Activated CD8-positive, alpha-beta memory T cell treated with anti-CD3 and anti-CD28 coated beads for 4 hours (primary cell): ENCODE data around the gene SLC30A4.

Experiments
- DNase-seq, 2 donors: peaks; one replicate each; pipeline ENCODE4 v3.0.0-alpha.2; 2020; ENCODE audit warnings: low read depth in 2 of 2

SLC30A4 gene

DNA sequence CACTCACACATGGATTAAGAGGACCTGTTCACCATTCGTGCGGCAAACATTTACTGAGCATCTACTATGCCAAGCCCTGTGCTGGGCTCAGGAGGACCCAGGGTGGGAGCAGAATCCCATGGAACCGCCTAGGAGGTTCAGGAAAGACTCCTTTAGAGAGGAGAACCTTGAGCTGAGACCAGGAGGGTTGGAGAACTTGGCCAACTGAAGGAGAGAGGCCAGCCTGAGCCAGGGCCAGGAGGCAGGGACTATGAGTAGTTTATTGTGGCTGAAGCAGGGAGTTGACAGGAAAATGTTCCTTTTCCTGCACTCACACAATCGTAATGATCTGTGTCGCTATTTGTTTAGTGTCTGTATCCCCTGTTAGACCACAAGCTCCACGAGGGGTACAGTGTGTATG, 71.3 kb downstream of the SLC30A4 start:
- no peak for DNase-seq

DNA sequence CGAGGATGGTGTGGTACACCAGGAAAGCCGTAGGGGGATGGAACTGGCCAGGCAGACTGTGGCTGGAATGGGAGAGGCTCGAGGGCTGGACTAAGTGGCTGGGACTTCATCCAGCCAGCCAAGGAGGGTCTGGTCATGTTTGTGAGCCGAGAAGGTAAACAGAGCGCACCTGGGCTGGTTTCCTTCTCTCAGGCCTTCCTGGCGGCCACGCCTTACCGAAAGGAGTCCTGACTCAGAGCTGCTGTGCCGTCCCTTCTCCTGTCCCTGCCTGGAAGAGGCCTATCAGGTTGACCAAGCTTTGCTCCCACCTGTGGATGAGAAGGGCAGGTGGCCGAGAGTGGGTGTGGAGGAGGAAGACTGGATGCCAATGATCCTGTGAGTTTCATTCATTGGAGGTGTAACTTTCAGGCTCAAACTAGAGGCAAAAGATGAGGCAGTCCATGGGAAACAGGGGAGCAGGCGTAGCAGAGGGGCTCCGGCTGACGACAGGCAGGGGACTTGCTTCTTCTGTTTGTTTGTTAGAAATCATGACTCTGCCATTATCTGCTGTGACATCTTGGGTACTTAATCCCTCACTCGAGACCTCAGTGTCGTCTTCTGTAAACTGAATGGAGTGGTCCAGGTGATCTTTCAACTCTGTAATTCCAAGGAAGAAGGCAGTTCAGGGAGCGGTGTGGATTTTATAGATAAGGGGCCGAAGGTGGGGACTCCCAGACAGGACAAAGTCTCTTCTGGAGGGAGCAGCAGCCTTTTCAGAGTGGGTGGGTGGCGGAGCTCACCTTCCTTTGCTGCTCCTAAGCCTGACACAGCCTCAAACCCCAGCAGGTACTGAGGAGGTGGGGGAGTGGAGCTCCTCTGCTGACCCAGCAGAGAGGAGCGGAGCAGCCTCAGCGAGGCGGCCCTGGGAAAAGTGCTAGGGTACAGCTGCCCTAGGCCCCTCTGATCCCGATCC, 72.4 kb downstream of the SLC30A4 start:
- no peak for DNase-seq

DNA sequence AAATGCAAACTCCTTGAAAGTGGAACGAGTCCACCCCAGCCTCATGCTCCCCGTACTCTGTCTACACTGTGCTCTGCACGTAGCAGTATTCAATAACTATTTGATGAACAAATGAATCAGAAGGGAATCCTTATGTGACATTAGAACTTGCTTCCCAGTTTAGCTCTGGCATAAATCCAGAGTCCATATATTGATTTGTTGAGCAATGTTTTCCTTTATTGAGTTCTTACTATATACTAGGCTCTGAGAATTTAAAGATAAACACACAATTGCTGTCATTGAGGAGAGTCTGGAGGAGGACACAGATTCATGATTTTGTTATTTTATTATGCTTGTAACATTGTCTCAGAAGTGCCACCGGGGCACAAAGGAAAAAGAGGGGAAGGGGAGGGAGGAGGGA, 73.2 kb downstream of the SLC30A4 start:
- no peak for DNase-seq

DNA sequence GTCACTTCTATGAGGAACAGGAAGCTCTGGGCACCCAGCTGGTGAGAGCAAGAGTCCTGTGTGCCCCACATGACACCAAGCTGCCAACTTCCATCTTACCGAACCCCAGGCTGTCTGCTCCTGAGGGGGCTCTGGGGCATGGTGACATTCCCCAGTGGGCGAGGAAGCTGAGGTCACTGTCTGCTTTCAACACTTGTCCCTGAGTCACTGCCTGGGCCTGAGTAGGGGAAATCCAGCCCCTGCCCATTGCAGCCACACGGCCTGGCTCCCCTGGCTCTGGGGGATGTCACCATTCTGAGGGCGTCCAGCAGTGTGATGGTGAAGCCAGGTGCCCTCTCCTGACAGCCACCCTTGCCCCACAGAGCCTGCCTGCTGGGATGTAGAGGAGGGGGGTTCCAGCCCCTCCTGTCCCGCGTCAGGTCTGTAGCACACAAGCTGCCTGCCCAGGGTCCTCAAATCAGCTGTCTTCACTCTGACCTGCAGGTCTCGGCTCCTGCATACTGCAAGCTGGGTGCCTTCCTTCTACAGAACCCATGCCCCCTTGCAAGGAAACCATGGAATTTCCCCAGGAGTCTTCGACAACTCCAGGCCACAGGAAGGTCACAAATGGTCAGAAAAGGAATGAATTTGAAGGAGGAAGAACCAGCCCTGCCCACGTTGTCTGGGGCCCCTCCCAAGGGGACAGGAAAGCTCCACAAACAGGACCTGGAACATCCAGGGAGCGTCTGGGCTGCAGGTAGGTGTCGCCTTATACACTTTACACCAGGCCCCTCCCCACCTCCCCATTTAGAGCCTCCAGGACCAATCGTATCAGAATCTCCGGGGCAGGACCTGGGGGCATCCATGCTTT, 74.3 kb downstream of the SLC30A4 start:
- no peak for DNase-seq

DNA sequence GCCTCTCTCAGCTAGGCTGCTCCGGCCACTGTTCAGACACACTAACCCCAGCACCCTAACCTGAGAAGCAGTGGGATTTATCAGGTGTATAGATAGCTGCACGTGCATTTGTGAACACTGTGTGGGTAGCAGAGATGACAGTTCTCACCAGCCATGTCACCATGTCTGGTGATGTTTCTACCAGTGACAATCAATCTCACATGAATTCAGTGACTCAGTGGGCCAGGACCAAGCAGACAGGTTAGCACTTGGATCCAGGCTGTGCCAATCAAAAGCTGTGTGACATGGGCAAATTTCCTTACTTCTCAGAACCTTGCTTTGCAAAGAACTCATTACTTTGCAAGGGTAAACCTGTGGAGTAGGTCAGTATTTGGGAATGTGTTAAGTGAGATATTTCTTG, 78.9 kb downstream of the SLC30A4 start:
- no peak for DNase-seq

DNA sequence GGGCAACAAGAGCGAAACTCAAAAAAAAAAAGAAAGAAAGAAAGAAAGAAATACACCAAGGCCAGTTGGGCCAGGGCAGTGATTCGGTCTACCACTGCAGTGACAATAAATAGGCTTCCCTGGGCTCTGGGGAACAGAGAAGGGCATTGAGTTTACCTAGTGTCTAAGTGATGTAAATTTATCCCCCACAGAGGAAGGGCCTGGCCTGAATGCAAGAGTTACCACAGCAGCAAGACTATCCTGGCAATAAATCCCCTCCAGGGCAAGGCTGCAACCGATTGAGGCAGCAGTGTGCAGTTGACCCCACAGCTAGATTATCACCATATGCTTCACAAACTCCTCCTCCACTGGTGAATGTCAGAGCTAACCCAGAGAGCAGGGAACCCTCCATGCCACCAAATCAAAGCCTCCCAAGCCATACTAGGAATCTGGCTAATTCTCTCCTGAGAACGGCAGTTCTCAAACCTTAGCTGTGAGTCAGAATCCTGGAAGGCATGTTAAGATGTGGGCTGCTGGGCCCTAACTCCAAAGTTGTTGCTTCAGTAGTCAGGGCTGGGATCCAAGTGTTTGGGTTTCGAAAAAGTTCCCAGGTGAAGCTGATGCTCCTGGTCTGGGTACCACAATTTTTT, 79.9 kb downstream of the SLC30A4 start:
- no peak for DNase-seq

DNA sequence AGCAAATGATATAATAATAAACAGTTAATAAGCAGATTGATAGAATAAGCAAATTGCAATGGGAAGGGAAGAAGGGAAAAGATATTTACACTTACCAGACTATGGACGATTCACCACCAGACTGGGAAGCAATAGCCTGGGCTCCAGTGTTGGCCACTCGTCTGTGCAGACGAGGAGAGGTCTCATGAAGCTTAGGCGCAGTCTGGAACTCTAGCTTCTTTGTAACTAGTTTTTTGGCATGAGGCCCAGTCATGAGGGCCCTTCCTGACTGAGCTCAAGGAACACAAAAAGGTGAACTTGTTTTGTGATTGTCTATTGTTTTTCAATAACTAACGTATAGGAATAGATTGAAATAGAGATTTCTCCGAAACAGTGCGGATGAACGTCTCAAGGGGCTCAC, 80.9 kb downstream of the SLC30A4 start:
- DNase-seq, result no peak

DNA sequence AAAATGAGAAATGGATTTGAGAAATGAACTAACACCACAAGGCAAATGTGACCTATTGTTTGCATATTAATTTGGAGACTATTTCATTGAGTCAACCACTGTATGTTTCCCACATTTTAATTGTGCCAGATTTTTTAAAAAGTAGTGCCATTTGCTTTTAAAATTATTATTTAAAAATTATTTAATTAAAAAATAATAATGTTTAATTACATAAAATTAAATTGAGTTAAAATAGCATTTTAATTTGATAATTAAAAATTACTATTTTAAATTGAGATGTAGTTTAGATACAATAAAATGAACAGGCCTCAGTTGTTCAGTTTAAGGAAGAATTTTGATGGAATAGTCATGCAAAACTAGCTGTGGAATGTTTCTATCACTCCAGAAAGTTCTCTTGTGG, 81.5 kb downstream of the SLC30A4 start:
- no peak for DNase-seq

DNA sequence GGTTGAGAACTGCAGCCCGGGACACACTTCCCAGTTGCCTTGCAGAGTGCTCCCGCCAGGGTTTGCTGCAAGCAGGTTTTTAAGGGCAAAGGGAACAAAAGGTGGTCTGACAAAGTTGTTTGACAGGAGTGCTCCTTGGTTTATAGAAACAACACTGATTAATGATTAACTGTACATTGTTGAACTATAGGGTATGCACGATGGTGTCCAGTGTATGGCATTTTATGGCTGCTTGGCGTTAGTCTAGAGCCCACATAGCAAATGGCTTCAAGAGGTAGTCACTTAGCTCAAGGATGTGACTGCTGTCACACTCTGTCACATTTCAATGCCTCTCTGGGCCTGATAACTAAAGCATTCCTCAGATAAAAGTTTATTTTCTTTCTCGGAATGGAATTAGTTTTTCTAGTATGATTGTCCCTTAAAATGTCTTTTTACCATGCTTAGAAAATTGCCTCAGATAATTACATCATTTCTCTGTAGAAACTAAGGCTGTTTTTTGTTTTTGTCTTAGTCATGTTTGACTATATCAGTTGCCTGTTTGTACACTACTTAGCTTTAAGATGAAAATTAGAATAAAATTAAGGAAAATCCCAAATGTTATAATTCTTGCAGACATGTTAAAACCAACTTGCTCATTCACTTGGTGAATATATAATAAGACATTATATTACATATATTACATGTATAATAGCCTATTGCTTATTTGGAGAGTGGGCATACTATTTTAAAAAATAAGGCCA, 82.9 kb downstream of the SLC30A4 start:
- no peak for DNase-seq

DNA sequence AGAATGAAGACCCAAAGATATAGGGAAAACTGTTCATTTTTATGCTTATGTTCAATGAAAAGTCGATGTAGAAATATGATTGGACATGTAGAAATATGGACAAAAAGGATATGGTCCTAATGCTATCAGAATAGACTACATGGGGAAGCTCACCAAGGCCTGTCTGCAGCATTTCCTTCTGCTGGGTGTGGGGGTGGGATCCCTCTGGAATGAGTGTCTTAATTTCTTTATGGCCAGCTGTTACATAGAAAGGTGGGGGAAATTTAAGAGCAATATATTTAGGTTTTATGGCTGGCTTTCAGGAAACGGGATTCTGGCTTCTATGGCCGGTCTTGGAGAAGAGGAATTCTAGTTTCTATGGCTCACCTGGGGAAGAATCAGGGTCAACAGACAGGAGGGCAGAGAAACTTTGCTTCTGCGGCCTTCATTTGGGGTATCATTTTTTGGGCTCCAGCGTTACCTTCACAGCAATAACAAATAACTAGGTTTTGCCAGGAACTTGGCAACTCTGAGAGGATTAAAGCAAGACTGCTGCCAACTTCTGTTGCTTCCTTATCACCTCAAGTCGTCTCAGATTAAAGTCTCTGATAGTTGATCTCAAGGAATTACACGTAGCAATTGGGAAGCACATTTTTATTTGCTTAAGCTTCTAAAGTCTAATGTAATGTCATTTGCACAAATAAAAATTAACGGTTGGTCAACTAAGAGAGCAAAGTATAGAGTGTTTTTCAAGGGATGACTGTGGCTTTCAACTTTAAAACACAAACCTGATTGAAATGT, 87.2 kb downstream of the SLC30A4 start:
- DNase-seq, result no peak

DNA sequence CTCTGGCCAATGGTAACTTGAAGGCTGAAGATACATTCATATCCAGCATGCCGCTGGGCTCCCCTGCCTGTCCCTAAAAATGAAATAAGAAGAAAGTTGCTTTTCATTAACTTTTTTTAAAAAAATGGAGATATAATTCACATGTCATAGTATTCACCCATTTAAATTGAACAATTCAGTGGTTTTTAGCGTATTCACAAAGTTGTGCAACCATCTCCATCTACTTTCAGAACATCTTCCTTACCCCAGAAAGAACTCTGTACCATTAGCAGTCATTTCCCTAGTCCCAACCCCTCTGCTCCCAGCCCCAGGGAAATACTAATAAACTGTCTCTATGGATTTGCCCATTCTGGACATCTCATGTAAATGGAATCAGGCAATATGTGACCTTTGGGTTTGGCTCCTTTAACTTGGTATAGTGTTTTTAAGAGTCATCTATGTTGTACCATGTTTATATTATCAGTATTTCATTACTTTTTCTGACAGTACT, 88.4 kb downstream of the SLC30A4 start:
- DNase-seq, result no peak

DNA sequence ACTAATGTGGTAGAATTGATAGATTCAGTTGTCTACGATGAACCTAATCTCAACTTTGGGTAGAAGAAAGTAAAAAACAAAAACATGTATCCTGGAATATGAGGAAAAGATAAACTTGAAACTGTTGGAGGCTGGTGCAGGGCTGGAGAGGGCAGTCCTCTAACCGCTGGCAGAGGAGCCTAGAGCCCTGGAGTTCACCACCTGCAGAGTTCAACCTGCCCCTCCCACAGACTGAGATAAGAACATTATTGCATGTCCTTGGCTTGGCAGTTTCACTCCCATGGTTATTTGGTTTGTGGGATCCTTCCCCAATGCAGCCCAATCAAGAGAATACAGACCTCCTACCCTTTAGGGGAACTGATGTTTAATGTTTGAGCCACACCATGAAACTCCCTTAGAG, 91.0 kb downstream of the SLC30A4 start:
- no peak for DNase-seq

DNA sequence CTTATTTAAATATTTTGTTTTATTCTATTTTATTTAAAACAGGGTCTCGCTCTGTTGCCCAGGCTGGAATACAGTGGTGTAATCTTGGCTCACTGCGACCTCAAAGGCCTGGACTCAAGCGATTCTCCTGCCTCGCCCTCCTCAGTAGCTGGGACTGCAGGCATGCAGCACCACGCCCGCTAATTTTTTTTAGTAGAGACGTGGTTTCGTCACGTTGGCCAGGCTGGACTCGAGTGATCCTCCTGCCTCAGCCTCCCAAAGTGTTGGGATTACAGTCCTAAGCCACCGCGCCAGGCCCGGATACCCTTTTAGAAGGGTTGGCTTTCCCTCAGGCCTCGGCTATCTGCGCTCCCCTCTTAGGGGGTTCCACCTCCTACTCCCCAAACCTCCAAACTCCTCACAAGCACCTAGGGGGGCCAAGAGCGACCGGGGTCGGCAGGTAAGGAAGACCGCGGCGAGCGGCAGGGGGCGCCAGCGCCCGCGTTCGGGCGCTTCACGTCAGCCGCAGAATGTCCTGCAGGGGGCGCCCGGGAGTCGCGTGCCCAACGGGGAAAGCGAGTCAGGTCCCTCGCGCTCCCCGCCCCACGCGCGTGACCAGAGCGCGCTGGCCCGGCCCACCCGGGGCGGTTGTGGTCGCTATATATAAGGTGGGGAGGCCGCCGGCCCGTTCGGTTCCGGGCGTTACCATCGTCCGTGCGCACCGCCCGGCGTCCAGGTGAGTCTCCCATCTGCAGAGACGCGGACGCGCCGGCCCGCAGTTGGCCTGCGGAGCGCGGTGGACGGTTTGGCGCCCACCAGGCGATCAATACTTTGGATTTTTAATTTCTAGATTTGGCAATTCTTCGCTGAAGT, 92.4 kb downstream of the SLC30A4 start:
- peak; percentile 68 to 73 for DNase-seq
